AG10803 (cell line): ENCODE data around the gene TMEM132D.

Experiments
- DNase-seq: peaks from one replicate; pipeline ENCODE4 v3.0.0; 2010; ENCODE audit warnings: low read depth
- H3K4me3 ChIP-seq: 2 replicates; pipeline ENCODE4 v1.5.1; 2011; ENCODE audit warnings: mild to moderate bottlenecking, low read length, control low read depth
- TF ChIP-seq, protein P1 (sequence below): conservative IDR thresholded peaks from 2 replicates; pipeline ENCODE4 v1.5.1; 2011; ENCODE audit warnings: mild to moderate bottlenecking, low read length, control low read depth, inconsistent platforms

The TMEM132D gene

GRCh38 chr12:129127211-129127610 lies 776.6 kb downstream of the TMEM132D start:
- TF ChIP-seq, protein P1, sequence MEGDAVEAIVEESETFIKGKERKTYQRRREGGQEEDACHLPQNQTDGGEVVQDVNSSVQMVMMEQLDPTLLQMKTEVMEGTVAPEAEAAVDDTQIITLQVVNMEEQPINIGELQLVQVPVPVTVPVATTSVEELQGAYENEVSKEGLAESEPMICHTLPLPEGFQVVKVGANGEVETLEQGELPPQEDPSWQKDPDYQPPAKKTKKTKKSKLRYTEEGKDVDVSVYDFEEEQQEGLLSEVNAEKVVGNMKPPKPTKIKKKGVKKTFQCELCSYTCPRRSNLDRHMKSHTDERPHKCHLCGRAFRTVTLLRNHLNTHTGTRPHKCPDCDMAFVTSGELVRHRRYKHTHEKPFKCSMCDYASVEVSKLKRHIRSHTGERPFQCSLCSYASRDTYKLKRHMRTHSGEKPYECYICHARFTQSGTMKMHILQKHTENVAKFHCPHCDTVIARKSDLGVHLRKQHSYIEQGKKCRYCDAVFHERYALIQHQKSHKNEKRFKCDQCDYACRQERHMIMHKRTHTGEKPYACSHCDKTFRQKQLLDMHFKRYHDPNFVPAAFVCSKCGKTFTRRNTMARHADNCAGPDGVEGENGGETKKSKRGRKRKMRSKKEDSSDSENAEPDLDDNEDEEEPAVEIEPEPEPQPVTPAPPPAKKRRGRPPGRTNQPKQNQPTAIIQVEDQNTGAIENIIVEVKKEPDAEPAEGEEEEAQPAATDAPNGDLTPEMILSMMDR: no peak
- no peak overlapping the region for H3K4me3 ChIP-seq
- no peak for DNase-seq

DNA sequence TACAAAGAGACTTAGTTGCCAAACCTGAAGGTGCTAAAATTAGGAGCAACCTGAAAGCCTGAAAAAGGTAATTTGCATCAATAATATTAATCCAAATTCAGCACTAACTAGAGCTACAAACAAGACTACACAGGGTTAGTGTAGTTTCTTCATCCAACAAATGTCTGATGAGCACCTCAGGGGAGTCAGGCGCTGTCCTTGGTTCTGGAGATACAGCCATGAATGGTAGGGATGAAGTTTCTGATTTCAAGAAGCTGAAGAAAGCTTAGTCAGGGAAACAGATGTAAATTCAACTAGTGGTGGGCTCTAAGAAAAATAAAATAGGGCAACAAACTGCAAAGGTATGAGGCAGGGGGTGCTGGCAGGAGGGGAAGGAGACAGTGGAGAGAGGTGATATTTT lies 784.3 kb downstream of the TMEM132D start:
- TF ChIP-seq, protein P1: no peak
- no peak for DNase-seq
- no peak overlapping the region for H3K4me3 ChIP-seq

- no peak overlapping the region for H3K4me3 ChIP-seq
- TF ChIP-seq, protein P1: no peak
- DNase-seq: no peak
Measured at GRCh38 chr12:129115558-129115957, 788.3 kb downstream of the TMEM132D start.

DNA sequence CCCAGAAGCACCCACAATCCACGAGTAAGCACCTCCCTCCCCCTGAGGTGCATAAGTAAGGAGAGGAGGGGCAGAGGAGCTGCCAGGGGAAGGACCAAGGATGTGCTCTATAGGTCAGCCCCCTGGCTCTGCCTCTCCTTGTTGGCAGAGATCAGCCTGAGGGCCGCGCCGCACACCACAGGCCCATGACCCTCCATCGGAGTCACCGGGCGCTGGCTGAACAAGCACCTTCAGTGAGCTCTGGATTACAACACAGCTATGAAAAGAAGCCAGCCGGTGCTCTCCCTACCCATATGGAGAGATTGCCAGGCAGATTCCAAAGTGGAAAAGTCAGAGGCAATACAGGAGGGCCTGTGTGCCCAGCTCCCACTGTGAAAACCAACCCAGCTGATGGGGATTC lies 793.2 kb downstream of the TMEM132D start:
- TF ChIP-seq, protein P1: no peak
- no peak overlapping the region for H3K4me3 ChIP-seq
- no peak for DNase-seq

- TF ChIP-seq, protein P1: no peak
- no peak for DNase-seq
- H3K4me3 ChIP-seq: no peak overlapping the region
Measured at GRCh38 chr12:129109174-129110001, 794.4 kb downstream of the TMEM132D start.

DNA sequence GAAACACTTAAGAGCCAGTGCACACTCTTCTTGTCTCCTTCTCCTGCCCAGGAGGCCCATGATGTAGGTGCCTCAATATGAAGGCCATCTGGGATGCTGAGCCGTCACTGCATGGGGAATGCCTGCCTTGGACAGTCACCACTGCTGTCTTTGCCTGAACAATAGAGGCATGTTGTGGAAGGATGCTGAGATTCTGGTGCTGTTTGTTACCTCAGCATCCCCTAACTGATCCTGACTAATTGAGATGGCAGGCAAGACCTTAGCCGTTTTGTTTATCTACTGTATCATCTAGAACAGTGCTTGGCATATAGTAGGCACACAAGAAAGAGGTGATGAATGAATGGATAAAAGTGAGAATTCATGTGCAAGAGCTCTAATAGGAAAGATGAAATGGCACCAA lies 797.1 kb downstream of the TMEM132D start:
- TF ChIP-seq, protein P1: no peak
- no peak overlapping the region for H3K4me3 ChIP-seq
- DNase-seq: no peak

DNA sequence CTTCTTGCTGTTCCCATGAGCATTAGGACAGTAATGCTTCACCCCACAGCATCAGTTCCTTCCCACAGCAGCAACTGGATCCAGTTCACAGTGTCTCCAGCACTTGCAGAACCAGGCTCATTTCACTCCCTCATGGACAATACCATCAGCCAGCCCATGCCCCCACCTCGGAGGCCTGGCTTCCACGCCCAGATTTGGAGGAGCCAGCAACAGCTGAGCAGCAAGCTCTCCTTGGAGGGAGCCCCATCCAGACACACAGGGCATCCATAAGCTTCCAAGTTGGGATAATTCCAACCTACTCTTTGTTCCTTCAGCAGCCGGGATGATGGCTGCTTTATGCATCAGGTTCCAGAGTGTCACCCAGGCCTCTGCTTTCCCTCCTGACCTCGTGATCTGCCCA lies 800.6 kb downstream of the TMEM132D start:
- no peak for DNase-seq
- TF ChIP-seq, protein P1: no peak
- no peak overlapping the region for H3K4me3 ChIP-seq
